B cell (primary cell): ENCODE measurements around the gene AFF3. TPM values are rescaled to one million over a fixed set of nuclear protein-coding genes. Genes with fewer than 3 reads are reported as not detected.
A peak's percentile ranks its signal among the peaks of the same experiment; 100 is the strongest.

Experiments
- ATAC-seq: fragments of 200-7000 bp; cut with Tn5 transposase; one replicate; pipeline ENCODE4 v1.10.0; 2021; ENCODE audit warnings: low read depth, mild to moderate bottlenecking, moderate number of reproducible peaks, moderate library complexity
- CTCF ChIA-PET: fragments of 350-600 bp; sonication (Branson Sonifier 250); formaldehyde crosslinking; loops from one replicate; lab custom pipeline; 2021; ENCODE audit warnings: antibody characterized with exemption, inconsistent platforms; lab: Charles Lee
- POLR2A ChIA-PET: fragments of 350-600 bp; sonication (Branson Sonifier 250); formaldehyde crosslinking; loops from one replicate; lab custom pipeline; 2021; ENCODE audit warnings: antibody characterized with exemption; lab: Charles Lee
- DNase-seq: peaks from one replicate; pipeline ENCODE4 v3.0.0; 2013
- H2AFZ ChIP-seq: 2 replicates; pipeline ENCODE4 v1.6.1; 2012; ENCODE audit warnings: mild to moderate bottlenecking, low read depth, low read length; ENCODE audit not compliant: insufficient read depth, poor library complexity, severe bottlenecking
- H3K27ac ChIP-seq, 2 donors: 1 replicate in 1 of 2; 2 replicates in 1 of 2; pipeline ENCODE4 v1.5.1; 2012 to 2013; ENCODE audit warnings: low read length in 2 of 2, mild to moderate bottlenecking in 2 of 2, moderate library complexity in 1 of 2
- H3K27me3 ChIP-seq, 4 experiments: fragments of 200-600 bp in 1 of 4; sonication (generic) in 1 of 4; replicated peaks in 1 of 4; 1 replicate in 2 of 4; 2 replicates in 2 of 4; pipeline versions ENCODE4 v1.6.1 to v1.7.0; 2013 to 2016; ENCODE audit warnings: low read length in 3 of 4, mild to moderate bottlenecking in 2 of 4, mixed read lengths in 1 of 4, moderate library complexity in 1 of 4; ENCODE audit not compliant: insufficient read depth in 4 of 4, control insufficient read depth in 3 of 4; ENCODE audit errors: control extremely low read depth in 1 of 4
- H3K36me3 ChIP-seq, 2 experiments: replicated peaks in 1 of 2; 1 replicate in 1 of 2; 2 replicates in 1 of 2; pipeline versions ENCODE4 v1.6.1 to v1.7.1; 2013; ENCODE audit warnings: low read length in 1 of 2; ENCODE audit not compliant: insufficient read depth in 2 of 2, control insufficient read depth in 1 of 2; ENCODE audit errors: control extremely low read depth in 1 of 2, extremely low read depth in 1 of 2
- H3K4me1 ChIP-seq, 2 donors: fragments of 200-600 bp in 1 of 2; sonication (generic) in 1 of 2; 1 replicate in 1 of 2; 2 replicates in 1 of 2; pipeline versions ENCODE4 v1.5.1 to v1.6.1; 2013 to 2017; ENCODE audit warnings: low read length in 2 of 2; ENCODE audit not compliant: control insufficient read depth in 2 of 2, insufficient read depth in 2 of 2
- H3K4me2 ChIP-seq: replicated peaks from 2 replicates; pipeline ENCODE3; 2012; ENCODE audit warnings: mild to moderate bottlenecking, low read depth, low read length; ENCODE audit not compliant: poor library complexity, severe bottlenecking
- H3K4me3 ChIP-seq, 5 experiments: fragments of 200-600 bp in 1 of 5; sonication (generic) in 1 of 5; 1 replicate in 3 of 5; 2 replicates in 2 of 5; pipeline versions ENCODE4 v1.5.1 to v1.7.0; 2011 to 2016; ENCODE audit warnings: low read length in 4 of 5, mild to moderate bottlenecking in 4 of 5, low read depth in 2 of 5, control low read depth in 1 of 5, moderate library complexity in 1 of 5; ENCODE audit not compliant: insufficient read depth in 1 of 5; ENCODE audit errors: control extremely low read depth in 1 of 5, extremely low read depth in 1 of 5
- H3K79me2 ChIP-seq: fragments of 200-600 bp; sonication (generic); one replicate; pipeline ENCODE4 v1.6.0; 2016; ENCODE audit warnings: low read length; ENCODE audit not compliant: control insufficient read depth, insufficient read depth
- H3K9ac ChIP-seq: fragments of 200-600 bp; sonication (generic); 2 replicates; pipeline ENCODE4 v1.6.1; 2017; ENCODE audit warnings: mild to moderate bottlenecking, low read length, moderate library complexity
- H3K9me3 ChIP-seq, 3 donors: one replicate each; pipeline versions ENCODE4 v1.6.1 to v1.7.1; 2013; ENCODE audit warnings: low read length in 2 of 3; ENCODE audit not compliant: control insufficient read depth in 2 of 3, insufficient read depth in 1 of 3; ENCODE audit errors: control extremely low read depth in 1 of 3
- H4K20me1 ChIP-seq: 2 replicates; pipeline ENCODE4 v1.6.0; 2012; ENCODE audit warnings: mild to moderate bottlenecking, low read length; ENCODE audit not compliant: insufficient read depth, control insufficient read depth, poor library complexity, severe bottlenecking
- H3K27ac Mint-ChIP-seq: one replicate; pipeline ENCODE4 v1.8.0; 2021; ENCODE audit warnings: mixed read lengths
- H3K27me3 Mint-ChIP-seq: one replicate; pipeline ENCODE4 v1.8.0; 2021; ENCODE audit warnings: mixed read lengths
- H3K4me1 Mint-ChIP-seq: one replicate; pipeline ENCODE4 v1.8.0; 2021; ENCODE audit warnings: mixed read lengths
- H3K4me3 Mint-ChIP-seq: one replicate; pipeline ENCODE4 v1.8.0; 2021; ENCODE audit warnings: mixed read lengths
- H3K9me3 Mint-ChIP-seq: one replicate; pipeline ENCODE4 v1.8.0; 2022; ENCODE audit warnings: mixed read lengths; ENCODE audit not compliant: insufficient read depth
- CTCF ChIP-seq: fragments of 200-600 bp; IDR thresholded peaks from one replicate; pipeline ENCODE4 v1.8.0; 2022; ENCODE audit warnings: antibody characterized with exemption, mild to moderate bottlenecking
- EZH2 ChIP-seq: IDR thresholded peaks from 2 replicates; pipeline ENCODE4 v1.6.1; 2012; ENCODE audit warnings: borderline replicate concordance, low read depth, mild to moderate bottlenecking, moderate library complexity, low read length; ENCODE audit not compliant: insufficient read depth, poor library complexity, severe bottlenecking
- WGBS: methylation state at CpG from one replicate; pipeline ENCODE4 v1.1.5; 2013; ENCODE audit warnings: missing lambda C conversion rate; ENCODE audit not compliant: insufficient coverage; 5-methylcytosine and 5-hydroxymethylcytosine counted together
- intact Hi-C: fragments of 100-400 bp; cut with micrococcal nuclease; formaldehyde crosslinking; loops from one replicate; pipeline ENCODE4 v1.10.0; 2022
- polyA plus RNA-seq: library from polyadenylated mRNA; depleted of rRNA; stranded (reverse); fragments of >200 nt; gene quantifications from 2 replicates; pipeline ENCODE4 v1.2.3, GENCODE V29; 2012
- total RNA-seq, 2 donors: library from RNA; stranded (reverse); fragments of 120-200 nt in 1 of 2; gene quantifications; 1 replicate in 1 of 2; 2 replicates in 1 of 2; pipeline versions ENCODE4 v1.2.3 to v1.2.4, GENCODE V29; 2013 to 2022

The AFF3 gene
- total and polyA plus RNA-seq, 2 donors (not counting 1 experiment from before 2014, with no cell fraction given), result 117 to 830 TPM

- ATAC-seq, result peak; percentile 95
- Histone ChIP-seq H3K36me3 (peaks cover 14 to 64% of the 10 kb centered on the region in 2 experiments), H4K20me1 (peaks cover 15% of the 10 kb centered on the region), H3K4me1 (no peaks in the 10 kb centered on the region), H3K9me3 (no peaks in the 10 kb centered on the region), H2AFZ (no peak overlapping the region), H3K27me3 (no peaks in the 10 kb centered on the region), H3K4me3 (no peak overlapping the region), H3K79me2 (peaks cover 3% of the 10 kb centered on the region), H3K9ac (no peak overlapping the region), H3K27ac (peak overlapping the region in 1 of 2 donors; percentile 25), H3K4me2 (no peak overlapping the region)
- TF ChIP-seq EZH2, result no peak
- TF ChIP-seq CTCF, result peak; percentile 100
- ChIA-PET POLR2A (no interaction called here), CTCF (interaction anchor here (0.5 to 6.3 kb wide), 25 partner anchors 8 to 834 kb away, joined by 3 to 143 read pairs (median 5); partner anchors contain the start of gene REV1)
- peaks cover 4% of the 10 kb centered on the region for H3K4me1 Mint-ChIP-seq
- H3K27me3 Mint-ChIP-seq, result no peaks in the 10 kb centered on the region
- DNase-seq, result peak; percentile 84
- H3K9me3 Mint-ChIP-seq, result no peaks in the 10 kb centered on the region
- 2% methylated on average over 7 of the region's 17 CpGs for WGBS
- H3K27ac Mint-ChIP-seq, result peak overlapping the region; percentile 65
- no peak overlapping the region for H3K4me3 Mint-ChIP-seq
- intact Hi-C loops, result loop anchor here (1.0 to 5.0 kb wide), 2 partner anchors 683 to 822 kb away; no protein-coding TSS in a partner anchor
Observed at GRCh38 chr2:99559075-99559662, 583.2 kb downstream of the AFF3 start.

GRCh38 chr2:99555404-99555803 is 587.0 kb downstream of the AFF3 start:
- WGBS, result 88% methylated on average over 1 of the region's 2 CpGs
- peaks cover 9 to 90% of the 10 kb centered on the region in 2 experiments for H3K36me3 ChIP-seq
- no peak overlapping the region for H3K4me2 ChIP-seq
- H3K27me3 ChIP-seq, result no peaks in the 10 kb centered on the region
- ChIA-PET POLR2A (no interaction called here), CTCF (no interaction called here)
- H3K27ac ChIP-seq, result no peak overlapping the region
- TF ChIP-seq EZH2, result no peak
- TF ChIP-seq CTCF, result no peak
- H3K4me3 ChIP-seq, result no peak overlapping the region
- H4K20me1 ChIP-seq, result peaks cover 15% of the 10 kb centered on the region
- DNase-seq (no peak), ATAC-seq (no peak)
- Mint-ChIP-seq H3K4me1 (peaks cover 4% of the 10 kb centered on the region), H3K27ac (no peak overlapping the region), H3K9me3 (no peaks in the 10 kb centered on the region), H3K27me3 (no peaks in the 10 kb centered on the region), H3K4me3 (no peak overlapping the region)
- intact Hi-C loops, result loop anchor here (5.0 kb wide), 1 partner anchor 687 kb away; no protein-coding TSS in a partner anchor
- no peak overlapping the region for H2AFZ ChIP-seq
- no peaks in the 10 kb centered on the region for H3K4me1 ChIP-seq
- peaks cover 3% of the 10 kb centered on the region for H3K79me2 ChIP-seq
- no peak overlapping the region for H3K9ac ChIP-seq
- H3K9me3 ChIP-seq, result no peaks in the 10 kb centered on the region
